Occipital lobe (tissue), 2 donors: ENCODE data around the gene PIK3R6. TPM values are rescaled to one million over a fixed set of nuclear protein-coding genes. Genes with fewer than 3 reads are reported as not detected.

ENCODE experiments used
- DNase-seq: peaks from one replicate; lab custom pipeline; 2025; lab: John Stamatoyannopoulos, UW
- total RNA-seq: library from RNA; depleted of rRNA; stranded (reverse); fragments of >200 nt; gene quantifications from one replicate; pipeline ENCODE4 v1.2.3, GENCODE V29; 2014

Gene PIK3R6
- 0.47 TPM for total RNA-seq

GRCh38 chr17:8867361-8867981, at the start of gene PIK3R6:
TSS of gene PIK3R6 (minus strand) at chr17:8867674. CDS start at chr17:8849794, 17,880 bp downstream.
- no peak for DNase-seq

GRCh38 chr17:8916466-8916865, 49.0 kb upstream of the PIK3R6 start:
- no peak for DNase-seq

- no peak for DNase-seq
Observed at GRCh38 chr17:8914554-8914953, 47.1 kb upstream of the PIK3R6 start.

- DNase-seq, result no peak
Observed at GRCh38 chr17:8913879-8914278, 46.4 kb upstream of the PIK3R6 start.

GRCh38 chr17:8913091-8913490, 45.6 kb upstream of the PIK3R6 start:
- no peak for DNase-seq

- no peak for DNase-seq
Observed at GRCh38 chr17:8912084-8912981, 44.9 kb upstream of the PIK3R6 start.

GRCh38 chr17:8910969-8911604, 43.6 kb upstream of the PIK3R6 start:
- DNase-seq, result no peak

- DNase-seq, result no peak
Observed at GRCh38 chr17:8909586-8910270, 42.3 kb upstream of the PIK3R6 start.

GRCh38 chr17:8905331-8905730, 37.9 kb upstream of the PIK3R6 start:
- DNase-seq, result no peak

GRCh38 chr17:8904686-8905085, 37.2 kb upstream of the PIK3R6 start:
- DNase-seq, result no peak

GRCh38 chr17:8904201-8904600, 36.7 kb upstream of the PIK3R6 start:
- DNase-seq, result no peak

- DNase-seq, result no peak
Observed at GRCh38 chr17:8900626-8901585, 33.4 kb upstream of the PIK3R6 start.

- DNase-seq, result no peak
Observed at GRCh38 chr17:8900207-8900606, 32.7 kb upstream of the PIK3R6 start.

GRCh38 chr17:8898636-8899035, 31.2 kb upstream of the PIK3R6 start:
- no peak for DNase-seq

- DNase-seq, result no peak
Observed at GRCh38 chr17:8898126-8898525, 30.7 kb upstream of the PIK3R6 start.

GRCh38 chr17:8896641-8897635, 29.5 kb upstream of the PIK3R6 start:
- no peak for DNase-seq

- no peak for DNase-seq
Observed at GRCh38 chr17:8896087-8896486, 28.6 kb upstream of the PIK3R6 start.

- DNase-seq, result no peak
Observed at GRCh38 chr17:8894673-8895578, 27.5 kb upstream of the PIK3R6 start.
